Right cardiac atrium (tissue), 5 donors: ENCODE data around the gene RPL6. TPM values are rescaled to one million over a fixed set of nuclear protein-coding genes. Genes with fewer than 3 reads are reported as not detected.
"Not testable (repeated sequence)": the region's sequence is repeated elsewhere in the genome, so short reads cannot be mapped to it uniquely, and the experiment has no call there.

Experiments
- ATAC-seq, 2 donors: fragments of 200-7000 bp; cut with Tn5 transposase; one replicate each; pipeline versions ENCODE4 v1.8.0 to v1.9.1; 2020; ENCODE audit warnings: moderate library complexity in 2 of 2, mild to moderate bottlenecking in 1 of 2
- DNase-seq, 3 donors: peaks; one replicate each; pipeline ENCODE4 v3.0.0-alpha.2; 2020
- H3K27ac ChIP-seq: one replicate; pipeline ENCODE4 v1.5.1; 2013; ENCODE audit warnings: mild to moderate bottlenecking, low read length, control low read depth, moderate library complexity
- H3K27me3 ChIP-seq: one replicate; pipeline ENCODE4 v1.6.1; 2013; ENCODE audit not compliant: control insufficient read depth, insufficient read depth
- H3K4me1 ChIP-seq: one replicate; pipeline ENCODE4 v1.6.1; 2013; ENCODE audit warnings: low read length; ENCODE audit not compliant: control insufficient read depth, insufficient read depth
- H3K4me3 ChIP-seq: one replicate; pipeline ENCODE4 v1.5.1; 2013; ENCODE audit warnings: low read length, control low read depth
- H3K9me3 ChIP-seq: one replicate; pipeline ENCODE4 v1.6.1; 2013; ENCODE audit warnings: low read length; ENCODE audit not compliant: control insufficient read depth
- WGBS: extraction: QIAGEN DNeasy Blood & Tissue Kit; methylation state at CpG from one replicate; pipeline ENCODE4 v1.1.7; 2013; 5-methylcytosine and 5-hydroxymethylcytosine counted together
- intact Hi-C, 4 donors: fragments of 100-400 bp; cut with DNase I; formaldehyde crosslinking; loops; one replicate each; pipeline versions ENCODE4 v1.11.0 to v1.14.0; 2022 to 2023
- polyA plus RNA-seq: library from polyadenylated mRNA; stranded (reverse); fragments of 200-250 nt; gene quantifications from one replicate; pipeline ENCODE4 v1.2.3, GENCODE V29; 2013
- total RNA-seq, 4 donors: library from RNA; stranded (reverse); fragmentation: NEBNext Ultra II Directional; extraction: Animal tissue kit (Norgen Biotek cat#: 25700); gene quantifications; one replicate each; pipeline ENCODE4 v1.2.1, GENCODE V29; 2021
- donor health status: healthy with polysubstance abuse.
- donor health status: DM: no; HTN: yes; CAD: no.
- donor health status: DM: no; HTN: no; CAD: no.
- donor health status: DM: no; HTN: yes; CAD: no; lungs with severe emphysema.
- donor health status: DM: yes; HTN: yes; CAD: no.

RPL6 gene
- total and polyA plus RNA-seq, 5 donors, result 628 to 1,137 (median 723) TPM

DNA sequence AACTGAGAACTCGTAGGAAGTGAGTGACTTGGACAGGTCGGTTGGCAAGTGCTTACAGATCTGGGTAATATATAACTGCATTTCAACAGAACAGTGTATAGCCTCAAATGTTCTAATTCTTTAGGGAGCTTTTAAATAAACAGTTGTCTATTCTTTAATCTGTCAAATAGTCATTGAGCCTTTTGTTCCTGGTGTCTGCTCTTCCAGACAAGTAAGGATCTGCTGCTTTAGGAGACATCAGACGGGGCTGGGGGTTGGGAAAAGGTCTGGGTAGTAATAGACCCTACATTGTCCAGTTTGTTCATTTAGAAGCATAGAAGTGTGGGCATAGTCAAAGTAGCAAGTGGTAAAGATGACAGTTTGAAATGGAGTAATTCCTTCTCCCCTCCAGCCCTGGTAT lies 11.3 kb upstream of the RPL6 start:
- Histone ChIP-seq H3K4me3 (no peak overlapping the region), H3K27ac (no peak overlapping the region), H3K4me1 (peaks cover 5% of the 10 kb centered on the region), H3K27me3 (no peaks in the 10 kb centered on the region), H3K9me3 (no peaks in the 10 kb centered on the region)
- DNase-seq (no peak), ATAC-seq (no peak)
- WGBS, result 75% methylated on average over 3 of the region's 3 CpGs
- intact Hi-C loops, result loop anchor here in 1 of 4 donors (10.0 kb wide), 1 partner anchor 474 kb away; no protein-coding TSS in a partner anchor

DNA sequence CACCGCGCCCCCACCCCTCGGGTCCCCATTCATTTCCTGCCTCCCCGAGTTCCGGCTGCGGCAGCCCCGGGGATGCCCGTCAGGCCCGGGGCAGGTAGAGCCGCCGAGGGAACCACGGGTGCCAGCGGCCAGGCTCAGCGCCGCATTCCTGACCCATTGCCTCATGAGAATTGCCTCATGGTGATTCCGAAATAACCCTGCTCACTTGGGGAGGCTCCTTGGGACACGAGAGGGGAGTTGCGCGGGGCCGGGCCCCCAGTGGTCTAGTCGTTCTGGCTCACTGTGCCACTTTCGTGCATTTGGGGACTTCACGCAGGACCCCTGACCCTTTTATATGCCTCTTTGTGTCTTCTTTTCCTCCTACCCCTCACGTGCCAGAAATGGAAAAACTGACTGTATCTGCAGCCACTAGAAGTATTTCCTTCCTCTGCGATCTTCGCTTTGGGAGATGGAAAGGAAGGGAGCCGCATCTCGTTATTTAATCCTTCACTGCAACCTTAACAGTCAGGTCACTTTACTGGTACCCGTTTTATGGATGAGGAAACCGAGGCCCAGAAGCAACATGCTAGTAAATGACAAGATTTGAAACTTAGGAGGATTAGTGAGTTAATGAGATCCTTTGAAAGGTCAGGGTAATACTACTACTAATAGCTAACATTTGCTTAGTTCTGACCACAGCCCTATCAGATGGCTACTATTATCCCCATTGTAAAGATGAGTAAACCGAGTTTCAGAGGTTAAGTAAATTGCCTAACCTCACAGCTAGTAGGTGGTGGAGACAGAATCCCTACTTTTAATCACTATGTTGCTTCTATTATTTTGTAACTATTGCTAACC lies 10.1 kb upstream of the RPL6 start:
- Histone ChIP-seq H3K4me3 (peak overlapping the region; percentile 96), H3K4me1 (peaks cover 5% of the 10 kb centered on the region), H3K9me3 (no peaks in the 10 kb centered on the region), H3K27me3 (no peaks in the 10 kb centered on the region), H3K27ac (peak overlapping the region; percentile 84)
- 4% methylated on average over 31 of the region's 31 CpGs for WGBS
- peak; percentile 74 to 83 (median 81) for DNase-seq
- ATAC-seq, result peak; percentile 79 to 80
- intact Hi-C loops, result loop anchor here in 1 of 4 donors (10.0 kb wide), 1 partner anchor 475 kb away; no protein-coding TSS in a partner anchor

DNA sequence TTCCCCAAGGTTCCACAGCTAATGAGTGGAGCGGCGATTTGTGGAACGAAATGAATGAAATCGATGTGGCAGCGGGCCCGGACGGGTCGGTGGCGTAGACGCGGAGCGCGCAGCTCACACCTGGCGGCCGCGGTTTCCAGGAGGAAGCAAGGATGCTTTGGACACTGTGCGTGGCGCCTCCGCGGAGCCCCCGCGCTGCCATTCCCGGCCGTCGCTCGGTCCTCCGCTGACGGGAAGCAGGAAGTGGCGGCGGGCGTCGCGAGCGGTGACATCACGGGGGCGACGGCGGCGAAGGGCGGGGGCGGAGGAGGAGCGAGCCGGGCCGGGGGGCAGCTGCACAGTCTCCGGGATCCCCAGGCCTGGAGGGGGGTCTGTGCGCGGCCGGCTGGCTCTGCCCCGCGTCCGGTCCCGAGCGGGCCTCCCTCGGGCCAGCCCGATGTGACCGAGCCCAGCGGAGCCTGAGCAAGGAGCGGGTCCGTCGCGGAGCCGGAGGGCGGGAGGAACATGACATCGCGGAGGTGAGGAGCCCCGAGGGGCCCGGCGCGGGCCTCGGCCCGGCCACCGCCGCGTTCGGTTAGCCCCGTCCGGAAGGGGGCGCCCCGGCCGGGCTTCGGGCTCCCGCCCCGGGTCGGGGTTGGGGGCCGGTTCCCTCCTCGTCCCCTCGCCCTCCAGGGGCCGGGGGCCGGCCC lies 9.3 kb upstream of the RPL6 start, which contains the start of gene PTPN11:
Gene PTPN11 (plus strand): TSS at position 340 of the 689 bp plus-strand sequence. CDS start 165 bp downstream, at position 505.
- peak; percentile 89 to 96 (median 95) for DNase-seq
- Histone ChIP-seq H3K4me1 (peaks cover 5% of the 10 kb centered on the region), H3K27ac (peak within 1 kb of the TSS; percentile 84), H3K27me3 (no peaks in the 10 kb centered on the region), H3K9me3 (no peaks in the 10 kb centered on the region), H3K4me3 (peak within 1 kb of the TSS; percentile 96)
- under 1% methylated on average over 89 of the region's 89 CpGs for WGBS
- intact Hi-C loops, result no loop called here
- peak; percentile 93 for ATAC-seq

DNA sequence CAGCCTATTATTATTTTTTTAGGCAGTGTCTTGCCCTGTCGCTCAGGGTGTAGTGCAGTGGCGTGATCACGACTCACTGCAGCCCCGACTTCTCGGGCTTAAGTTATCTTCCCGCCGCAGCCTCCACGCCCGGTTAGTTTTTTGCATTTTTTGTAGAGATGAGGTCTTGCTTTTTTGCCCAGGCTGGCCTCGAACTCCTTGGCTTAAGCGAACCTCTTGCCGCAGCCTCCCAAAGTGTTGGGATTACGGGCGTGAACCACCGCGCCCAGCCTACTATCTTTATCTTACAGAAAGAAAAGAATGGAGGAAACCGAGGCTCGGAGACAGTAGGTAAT lies 8.8 kb upstream of the RPL6 start:
- 3% methylated on average over 18 of the region's 18 CpGs for WGBS
- intact Hi-C loops, result no loop called here
- DNase-seq (no peak), ATAC-seq (no peak)
- peak overlapping the region; percentile 69 for H3K27ac ChIP-seq
- H3K9me3 ChIP-seq, result no peaks in the 10 kb centered on the region
- H3K4me1 ChIP-seq, result peaks cover 5% of the 10 kb centered on the region
- no peaks in the 10 kb centered on the region for H3K27me3 ChIP-seq
- H3K4me3 ChIP-seq, result peak overlapping the region; percentile 96

DNA sequence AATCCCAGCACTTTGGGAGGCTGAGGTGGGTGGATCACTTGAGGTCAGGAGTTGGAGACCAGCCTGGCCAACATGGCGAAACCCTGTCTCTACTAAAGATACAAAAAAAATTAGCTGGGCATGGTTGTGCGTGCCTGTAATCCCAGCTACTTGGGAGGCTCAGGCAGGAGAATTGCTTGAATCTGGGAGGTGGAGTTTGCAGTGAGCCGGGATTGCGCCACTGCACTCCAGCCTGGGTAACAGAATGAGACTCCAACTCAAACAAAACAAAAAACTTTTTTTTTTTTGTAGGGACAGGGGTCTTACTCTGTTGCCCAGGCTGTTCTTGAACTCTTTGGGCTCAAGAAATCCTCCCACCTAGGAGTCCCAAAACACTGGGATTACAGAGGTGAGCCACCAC lies 6.1 kb upstream of the RPL6 start:
- H3K9me3 ChIP-seq, ATAC-seq, H3K4me3 ChIP-seq, H3K27ac ChIP-seq, intact Hi-C loops, H3K27me3 ChIP-seq, DNase-seq, H3K4me1 ChIP-seq: not testable (repeated sequence)
- WGBS, result 88% methylated on average over 4 of the region's 4 CpGs

DNA sequence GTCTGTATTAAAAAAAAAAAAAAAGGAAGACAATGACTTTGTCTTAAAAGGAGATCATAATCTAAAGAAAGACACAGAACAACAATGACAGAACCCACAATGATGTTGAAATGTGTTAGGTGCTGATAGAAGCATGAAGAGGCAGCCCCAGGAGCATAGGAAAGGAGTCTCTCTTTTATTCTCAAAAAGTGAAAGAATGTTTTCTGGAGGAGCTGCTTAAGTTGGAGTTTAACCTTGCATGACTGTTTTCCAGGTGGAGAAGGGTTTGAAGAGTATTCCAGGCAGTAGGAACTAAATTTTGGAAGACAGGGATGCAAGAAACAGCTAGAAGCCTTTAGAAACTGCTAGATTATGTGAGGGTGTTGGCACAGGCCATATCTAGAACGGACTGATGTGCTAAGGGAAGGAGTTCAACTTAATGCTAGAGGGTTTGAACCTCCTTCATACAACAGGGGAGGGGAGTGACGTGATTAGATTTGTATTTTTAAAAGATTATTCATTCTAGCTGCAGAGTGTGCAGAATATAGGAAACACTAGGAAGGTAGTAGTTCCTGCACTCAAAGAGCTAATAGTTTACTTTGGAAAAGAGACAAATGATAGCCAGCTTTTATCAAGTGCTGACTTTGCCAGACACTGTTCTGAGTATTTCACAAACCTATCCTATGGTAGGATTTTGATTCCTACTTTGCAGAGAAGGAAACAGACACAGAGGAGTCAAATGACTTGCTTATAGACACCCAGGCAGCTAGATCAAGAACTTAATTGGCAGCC lies 4.6 kb upstream of the RPL6 start:
- Histone ChIP-seq H3K4me1 (no peaks in the 10 kb centered on the region), H3K9me3 (no peaks in the 10 kb centered on the region), H3K27ac (no peak overlapping the region), H3K27me3 (no peaks in the 10 kb centered on the region), H3K4me3 (no peak overlapping the region)
- ATAC-seq (no peak), DNase-seq (no peak)
- intact Hi-C loops, result no loop called here
- 37% methylated on average over 2 of the region's 2 CpGs for WGBS

DNA sequence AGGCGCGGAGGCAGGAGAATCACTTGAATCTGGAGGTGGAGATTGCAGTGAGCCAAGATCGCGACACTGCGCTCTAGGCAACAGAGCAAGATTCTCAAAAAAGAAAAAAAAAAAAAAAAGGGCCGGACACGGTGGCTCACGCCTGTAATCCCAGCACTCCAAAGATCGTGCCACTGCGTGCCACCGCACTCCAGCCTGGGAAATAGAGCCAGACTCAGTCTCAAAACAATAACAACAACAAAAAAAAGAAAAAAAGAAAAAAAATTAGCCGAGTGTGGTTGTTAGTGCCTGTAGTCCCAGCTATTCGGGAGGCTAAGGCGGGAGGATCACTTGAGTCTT lies 470 bp upstream of the RPL6 start:
- Histone ChIP-seq H3K4me3 (no peak overlapping the region), H3K27ac (no peak overlapping the region), H3K4me1 (no peaks in the 10 kb centered on the region), H3K27me3 (no peaks in the 10 kb centered on the region), H3K9me3 (no peaks in the 10 kb centered on the region)
- intact Hi-C loops, result no loop called here
- ATAC-seq (no peak), DNase-seq (no peak)
- 95% methylated on average over 14 of the region's 14 CpGs for WGBS

DNA sequence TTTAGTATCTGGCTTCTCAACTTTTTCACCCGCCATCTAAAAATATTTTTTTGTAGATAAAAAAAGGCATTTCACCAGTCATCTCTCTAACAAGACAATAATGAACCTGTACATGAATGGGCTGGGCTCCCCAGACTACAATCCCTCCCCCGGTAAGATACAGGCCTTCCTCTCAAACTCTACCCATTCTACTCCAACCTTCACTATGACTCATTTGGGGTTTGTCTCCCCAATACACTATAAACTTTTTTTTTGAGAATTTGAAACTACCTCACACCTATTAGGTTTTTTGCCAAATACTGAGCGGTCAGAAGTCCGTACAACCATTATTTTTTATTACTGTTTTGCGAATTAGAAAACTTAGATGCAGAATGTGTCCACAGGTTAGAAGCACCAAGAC lies 784 bp downstream of the RPL6 start:
- 14% methylated on average over 5 of the region's 5 CpGs for WGBS
- H3K4me3 ChIP-seq, result peak overlapping the region; percentile 93

DNA sequence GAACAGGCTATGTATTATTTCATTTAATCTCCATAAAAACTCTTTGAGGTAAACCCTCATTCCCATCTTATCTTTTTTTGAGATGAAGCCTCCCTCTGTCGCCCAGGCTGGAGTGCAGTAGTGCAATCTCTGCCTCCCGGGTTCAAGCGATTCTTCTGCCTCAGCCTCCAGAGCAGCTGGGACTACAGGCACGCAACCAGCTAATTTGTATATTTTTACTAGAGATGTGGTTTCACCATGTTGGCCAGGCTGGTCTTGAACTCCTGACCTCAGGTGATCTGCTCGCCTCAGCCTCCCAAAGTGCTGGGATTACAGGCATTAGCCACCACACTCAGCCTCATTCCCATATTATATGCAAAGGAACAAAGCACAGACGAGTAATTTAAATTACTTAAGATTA lies 1.7 kb downstream of the RPL6 start:
- ATAC-seq, intact Hi-C loops, H3K27ac ChIP-seq, H3K4me1 ChIP-seq, H3K27me3 ChIP-seq, H3K4me3 ChIP-seq, DNase-seq, H3K9me3 ChIP-seq: not testable (repeated sequence)
- 79% methylated on average over 6 of the region's 6 CpGs for WGBS

More for the DNA sequence above, 784 bp downstream of the RPL6 start:
- H3K9me3 ChIP-seq, result no peaks in the 10 kb centered on the region
- DNase-seq (no peak), ATAC-seq (no peak)
- H3K27me3 ChIP-seq, result no peaks in the 10 kb centered on the region
- intact Hi-C loops, result no loop called here
- no peaks in the 10 kb centered on the region for H3K4me1 ChIP-seq
- no peak overlapping the region for H3K27ac ChIP-seq

DNA sequence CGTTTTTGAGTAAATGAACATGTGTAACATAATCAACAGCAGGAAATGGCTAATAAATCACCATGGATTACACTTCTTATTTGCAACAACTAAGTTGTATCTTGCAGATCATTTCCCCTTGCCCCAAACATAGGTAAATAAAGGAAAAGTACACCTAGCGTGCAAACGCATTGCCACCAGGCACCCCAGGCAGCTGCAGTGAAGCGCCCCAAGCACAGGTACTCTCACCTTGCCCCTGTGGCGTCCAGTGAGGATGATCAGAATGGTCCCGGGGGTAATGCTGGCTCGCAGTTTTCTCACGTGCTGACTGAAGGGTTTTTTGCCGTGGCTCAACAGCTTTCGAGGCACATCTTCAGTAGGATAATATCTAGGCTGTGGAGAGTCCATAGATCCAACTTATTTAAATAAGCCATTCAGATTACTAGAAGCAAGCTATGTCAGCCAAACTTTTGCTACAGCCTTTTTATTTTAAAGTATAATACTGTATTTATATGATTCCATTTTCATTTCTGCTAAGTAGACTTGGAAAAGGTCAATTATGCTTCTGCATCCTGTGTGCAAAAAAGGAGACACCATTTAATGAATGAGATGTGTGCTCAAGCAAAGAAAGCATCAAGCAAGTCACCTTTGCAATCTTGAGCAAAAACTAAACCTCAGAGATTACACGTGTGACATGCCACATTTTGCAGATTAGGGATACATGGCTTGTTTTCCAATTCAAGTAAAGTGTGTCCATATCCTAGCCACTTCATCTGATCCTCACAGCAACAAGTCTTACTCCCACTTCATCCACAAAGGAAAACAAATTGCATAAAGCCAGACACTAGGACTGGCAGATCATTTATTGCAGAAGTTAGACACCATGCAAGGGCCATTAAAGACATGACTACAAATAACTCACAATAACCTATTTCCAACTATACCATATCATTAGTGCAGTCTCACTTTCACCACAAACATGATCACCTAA lies 2.6 kb downstream of the RPL6 start:
- Histone ChIP-seq H3K27ac (no peak overlapping the region), H3K27me3 (no peaks in the 10 kb centered on the region), H3K4me1 (no peaks in the 10 kb centered on the region), H3K9me3 (no peaks in the 10 kb centered on the region), H3K4me3 (no peak overlapping the region)
- DNase-seq (no peak), ATAC-seq (no peak)
- 78% methylated on average over 11 of the region's 11 CpGs for WGBS
- intact Hi-C loops, result no loop called here
